CD4-positive, alpha-beta T cell (primary cell): Measurements from ENCODE around the gene PDE3A. TPM values are rescaled to one million over a fixed set of nuclear protein-coding genes. Genes with fewer than 3 reads are reported as not detected.

Experiments
- ATAC-seq: fragments of 200-7000 bp; cut with Tn5 transposase; one replicate; pipeline ENCODE4 v1.10.0; 2022; ENCODE audit warnings: mild to moderate bottlenecking; ENCODE audit not compliant: poor library complexity
- CTCF ChIA-PET: fragments of 350-600 bp; sonication (Branson Sonifier 250); formaldehyde crosslinking; loops from one replicate; lab custom pipeline; 2021; ENCODE audit warnings: antibody characterized with exemption, inconsistent platforms; lab: Charles Lee
- POLR2A ChIA-PET: fragments of 350-600 bp; sonication (Branson Sonifier 250); formaldehyde crosslinking; loops from one replicate; lab custom pipeline; 2021; ENCODE audit warnings: antibody characterized with exemption, inconsistent platforms; lab: Charles Lee
- DNase-seq, 14 experiments: peaks; one replicate each; pipeline ENCODE4 v3.0.0-alpha.2; 2013 to 2020; ENCODE audit warnings: mixed read lengths in 2 of 14
- H3K27ac ChIP-seq, 2 donors: one replicate each; pipeline versions ENCODE4 v1.5.1 to v1.7.0; 2013; ENCODE audit warnings: low read length in 2 of 2, low read depth in 1 of 2, mild to moderate bottlenecking in 1 of 2
- H3K27me3 ChIP-seq, 2 experiments: 1 replicate in 1 of 2; 2 replicates in 1 of 2; pipeline versions ENCODE4 v1.6.1 to v1.7.0; 2013; ENCODE audit warnings: low read length in 2 of 2, control low read depth in 1 of 2, mild to moderate bottlenecking in 1 of 2, moderate library complexity in 1 of 2; ENCODE audit not compliant: insufficient read depth in 2 of 2, control insufficient read depth in 1 of 2
- H3K36me3 ChIP-seq: one replicate; pipeline ENCODE4 v1.6.1; 2013; ENCODE audit warnings: low read length, control low read depth; ENCODE audit not compliant: insufficient read depth
- H3K4me1 ChIP-seq: one replicate; pipeline ENCODE4 v1.6.1; 2013; ENCODE audit warnings: low read length, control low read depth; ENCODE audit not compliant: insufficient read depth
- H3K4me3 ChIP-seq: one replicate; pipeline ENCODE4 v1.5.1; 2013; ENCODE audit warnings: mild to moderate bottlenecking, low read length, moderate library complexity
- H3K9me3 ChIP-seq, 2 experiments: 1 replicate in 1 of 2; 2 replicates in 1 of 2; pipeline versions ENCODE4 v1.6.1 to v1.7.0; 2013; ENCODE audit warnings: low read length in 2 of 2, mild to moderate bottlenecking in 2 of 2, control low read depth in 1 of 2, moderate library complexity in 1 of 2; ENCODE audit not compliant: control insufficient read depth in 1 of 2, insufficient read depth in 1 of 2
- H3K27ac Mint-ChIP-seq: one replicate; pipeline ENCODE4 v1.8.0; 2020; ENCODE audit warnings: mixed read lengths
- H3K27me3 Mint-ChIP-seq: one replicate; pipeline ENCODE4 v1.8.0; 2021; ENCODE audit warnings: mixed read lengths
- H3K36me3 Mint-ChIP-seq: one replicate; pipeline ENCODE4 v1.8.0; 2021; ENCODE audit warnings: low read depth, mixed read lengths
- H3K4me1 Mint-ChIP-seq: one replicate; pipeline ENCODE4 v1.8.0; 2021; ENCODE audit warnings: low read depth, mixed read lengths
- H3K4me3 Mint-ChIP-seq: one replicate; pipeline ENCODE4 v1.8.0; 2020; ENCODE audit warnings: mild to moderate bottlenecking, mixed read lengths
- H3K9me3 Mint-ChIP-seq: one replicate; pipeline ENCODE4 v1.8.0; 2020; ENCODE audit warnings: mixed read lengths
- intact Hi-C, 2 experiments: fragments of 100-400 bp; cut with DNase I in 1 of 2; cut with micrococcal nuclease in 1 of 2; formaldehyde crosslinking; loops; one replicate each; pipeline versions ENCODE4 v1.15.1 to v1.9.0; 2023 to 2025; cut with DNase I, micrococcal nuclease
- total RNA-seq, 174 experiments: library from RNA in 2 of 174; stranded (reverse) in 2 of 174; gene quantifications; one replicate each; pipeline ENCODE4 v1.2.3 and lab custom pipeline; 2021 to 2026
- TF ChIP-seq, protein P1 (sequence below): fragments of 200-600 bp; IDR thresholded peaks from one replicate; pipeline ENCODE4 v1.8.0; 2022; ENCODE audit warnings: antibody characterized with exemption, mild to moderate bottlenecking

Gene PDE3A
- total RNA-seq, 2 experiments from 2014 or later: not detected

DNA sequence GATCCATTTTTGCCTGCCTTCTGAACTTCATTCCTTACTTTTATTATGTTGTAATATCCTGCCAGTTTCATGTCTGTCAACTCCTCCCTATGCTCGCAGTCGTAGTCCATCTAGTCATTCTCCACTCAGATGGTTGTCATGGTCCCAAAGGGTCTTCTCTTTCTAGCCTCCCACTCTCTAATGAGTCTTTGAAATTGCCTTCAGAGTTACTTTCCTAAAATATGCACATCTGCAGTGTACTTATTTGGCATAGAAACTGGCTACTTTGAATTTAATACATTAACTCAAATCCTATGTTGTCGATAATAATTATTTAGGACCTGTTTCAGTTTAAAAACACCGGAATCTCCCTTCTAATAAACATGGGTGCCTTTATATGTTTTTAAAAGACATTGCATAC lies 101.0 kb downstream of the PDE3A start:
- DNase-seq (no peak), ATAC-seq (no peak)
- CTCF ChIA-PET: no interaction called here
- intact Hi-C loops: loop anchor here (10.0 kb wide), 1 partner anchor 1546 kb away; no protein-coding TSS in a partner anchor
- POLR2A ChIA-PET: no interaction called here
- Mint-ChIP-seq H3K27me3 (no peaks in the 10 kb centered on the region), H3K4me3 (no peak overlapping the region), H3K36me3 (no peaks in the 10 kb centered on the region), H3K4me1 (no peaks in the 10 kb centered on the region), H3K27ac (no peak overlapping the region), H3K9me3 (no peaks in the 10 kb centered on the region)
- TF ChIP-seq, protein P1, sequence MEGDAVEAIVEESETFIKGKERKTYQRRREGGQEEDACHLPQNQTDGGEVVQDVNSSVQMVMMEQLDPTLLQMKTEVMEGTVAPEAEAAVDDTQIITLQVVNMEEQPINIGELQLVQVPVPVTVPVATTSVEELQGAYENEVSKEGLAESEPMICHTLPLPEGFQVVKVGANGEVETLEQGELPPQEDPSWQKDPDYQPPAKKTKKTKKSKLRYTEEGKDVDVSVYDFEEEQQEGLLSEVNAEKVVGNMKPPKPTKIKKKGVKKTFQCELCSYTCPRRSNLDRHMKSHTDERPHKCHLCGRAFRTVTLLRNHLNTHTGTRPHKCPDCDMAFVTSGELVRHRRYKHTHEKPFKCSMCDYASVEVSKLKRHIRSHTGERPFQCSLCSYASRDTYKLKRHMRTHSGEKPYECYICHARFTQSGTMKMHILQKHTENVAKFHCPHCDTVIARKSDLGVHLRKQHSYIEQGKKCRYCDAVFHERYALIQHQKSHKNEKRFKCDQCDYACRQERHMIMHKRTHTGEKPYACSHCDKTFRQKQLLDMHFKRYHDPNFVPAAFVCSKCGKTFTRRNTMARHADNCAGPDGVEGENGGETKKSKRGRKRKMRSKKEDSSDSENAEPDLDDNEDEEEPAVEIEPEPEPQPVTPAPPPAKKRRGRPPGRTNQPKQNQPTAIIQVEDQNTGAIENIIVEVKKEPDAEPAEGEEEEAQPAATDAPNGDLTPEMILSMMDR: no peak
- Histone ChIP-seq H3K36me3 (no peaks in the 10 kb centered on the region), H3K9me3 (no peaks in the 10 kb centered on the region), H3K4me3 (no peak overlapping the region), H3K4me1 (no peaks in the 10 kb centered on the region), H3K27me3 (no peaks in the 10 kb centered on the region), H3K27ac (no peak overlapping the region)

- DNase-seq (no peak), ATAC-seq (no peak)
- no peaks in the 10 kb centered on the region for H3K27me3 ChIP-seq
- POLR2A ChIA-PET: no interaction called here
- no peaks in the 10 kb centered on the region for H3K36me3 ChIP-seq
- TF ChIP-seq, protein P1: no peak
- no peak overlapping the region for H3K27ac ChIP-seq
- CTCF ChIA-PET: no interaction called here
- no peak overlapping the region for H3K27ac Mint-ChIP-seq
- no peaks in the 10 kb centered on the region for H3K9me3 Mint-ChIP-seq
- H3K4me3 ChIP-seq: no peak overlapping the region
- no peaks in the 10 kb centered on the region for H3K9me3 ChIP-seq
- no peaks in the 10 kb centered on the region for H3K4me1 ChIP-seq
- intact Hi-C loops: loop anchor here (10.0 kb wide), 1 partner anchor 1545 kb away; no protein-coding TSS in a partner anchor
- H3K4me1 Mint-ChIP-seq: no peaks in the 10 kb centered on the region
- no peaks in the 10 kb centered on the region for H3K27me3 Mint-ChIP-seq
- no peak overlapping the region for H3K4me3 Mint-ChIP-seq
- no peaks in the 10 kb centered on the region for H3K36me3 Mint-ChIP-seq
Measured at GRCh38 chr12:20469756-20470155, 101.4 kb downstream of the PDE3A start.

GRCh38 chr12:20472102-20472782 lies 103.9 kb downstream of the PDE3A start:
- no peaks in the 10 kb centered on the region for H3K36me3 Mint-ChIP-seq
- POLR2A ChIA-PET: no interaction called here

More at GRCh38 chr12:20472102-20472782, 103.9 kb downstream of the PDE3A start:
- no peak overlapping the region for H3K27ac ChIP-seq
- CTCF ChIA-PET: no interaction called here
- no peaks in the 10 kb centered on the region for H3K4me1 Mint-ChIP-seq
- H3K27ac Mint-ChIP-seq: no peak overlapping the region
- intact Hi-C loops: no loop called here
- no peak overlapping the region for H3K4me3 Mint-ChIP-seq
- no peaks in the 10 kb centered on the region for H3K9me3 Mint-ChIP-seq
- H3K36me3 ChIP-seq: no peaks in the 10 kb centered on the region
- H3K4me3 ChIP-seq: no peak overlapping the region
- TF ChIP-seq, protein P1: no peak
- H3K9me3 ChIP-seq: no peaks in the 10 kb centered on the region
- H3K27me3 ChIP-seq: no peaks in the 10 kb centered on the region
- no peak for ATAC-seq
- no peak for DNase-seq
- no peaks in the 10 kb centered on the region for H3K27me3 Mint-ChIP-seq
- H3K4me1 ChIP-seq: no peaks in the 10 kb centered on the region
